Dendritic cell treated with granulocyte-macrophage colony-stimulating factor and Interleukin-4, amounts not matched to agents 40 ng/mL and 50 ng/mL, for 4 days (primary cell): Measurements from ENCODE around the gene VWA2.

Experiments
- H3K27ac Mint-ChIP-seq: one replicate; pipeline ENCODE4 v1.8.0; 2022; ENCODE audit warnings: mild to moderate bottlenecking, mixed read lengths
- H3K27me3 Mint-ChIP-seq: one replicate; pipeline ENCODE4 v1.8.0; 2022; ENCODE audit warnings: mild to moderate bottlenecking, mixed read lengths
- H3K36me3 Mint-ChIP-seq: one replicate; pipeline ENCODE4 v1.8.0; 2022; ENCODE audit warnings: low read depth, mixed read lengths
- H3K4me1 Mint-ChIP-seq: one replicate; pipeline ENCODE4 v1.8.0; 2022; ENCODE audit warnings: low read depth, mixed read lengths
- H3K4me3 Mint-ChIP-seq: one replicate; pipeline ENCODE4 v1.8.0; 2022; ENCODE audit warnings: mild to moderate bottlenecking, moderate library complexity, mixed read lengths
- H3K9me3 Mint-ChIP-seq: one replicate; pipeline ENCODE4 v1.8.0; 2022; ENCODE audit warnings: mixed read lengths
- intact Hi-C: fragments of 100-400 bp; cut with micrococcal nuclease; formaldehyde crosslinking; loops from one replicate; pipeline ENCODE4 v1.15.0; 2022

Gene VWA2

DNA sequence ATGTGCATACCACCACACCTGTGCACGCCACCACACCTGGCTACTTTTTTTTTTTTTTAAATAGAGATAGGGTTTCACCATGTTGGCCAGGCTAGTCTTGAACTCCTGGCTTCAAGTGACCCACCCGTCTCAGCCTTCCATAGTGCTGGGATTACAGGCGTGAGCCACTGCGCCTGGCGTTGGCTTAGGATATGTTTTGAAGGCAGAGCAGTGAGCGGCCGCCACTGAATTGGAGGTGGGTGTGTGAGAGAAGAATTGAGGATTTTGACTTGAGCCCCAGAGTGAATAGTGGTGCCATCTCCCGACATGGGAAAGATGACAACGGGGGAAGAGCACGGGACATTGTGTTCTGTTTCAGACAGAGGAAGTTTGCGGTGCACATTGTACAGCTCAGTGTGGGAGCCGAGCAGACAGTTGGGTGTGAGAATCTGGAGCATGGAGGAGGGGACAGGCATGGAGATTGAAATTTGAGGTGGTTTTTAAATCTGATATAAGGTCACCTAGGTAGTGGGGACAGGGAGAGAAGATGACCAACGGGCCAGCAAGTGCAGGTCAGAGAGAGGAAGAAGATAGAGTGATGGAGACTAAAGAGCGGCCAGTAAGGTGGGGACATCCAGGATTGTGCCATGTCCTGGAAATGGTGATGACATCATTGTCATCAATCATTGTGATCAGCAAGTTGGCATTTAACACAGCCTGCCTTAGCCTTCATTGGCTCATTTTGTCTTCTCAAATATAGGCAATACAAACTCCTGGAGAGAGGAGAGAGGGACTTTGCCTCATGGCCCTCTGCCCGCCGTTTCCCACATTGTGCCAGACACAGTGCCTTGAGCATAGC is 35.8 kb downstream of the VWA2 start:
- peaks cover 3% of the 10 kb centered on the region for H3K27me3 Mint-ChIP-seq
- H3K4me3 Mint-ChIP-seq: no peak overlapping the region
- intact Hi-C loops: no loop called here

GRCh38 chr10:114276066-114276465 is 37.0 kb downstream of the VWA2 start:
- Mint-ChIP-seq H3K27ac (no peak overlapping the region), H3K9me3 (no peaks in the 10 kb centered on the region), H3K4me3 (no peak overlapping the region), H3K27me3 (peaks cover 3% of the 10 kb centered on the region), H3K4me1 (no peaks in the 10 kb centered on the region), H3K36me3 (no peaks in the 10 kb centered on the region)
- intact Hi-C loops: no loop called here

More for the DNA sequence above, 35.8 kb downstream of the VWA2 start:
- Mint-ChIP-seq H3K4me1 (no peaks in the 10 kb centered on the region), H3K27ac (no peak overlapping the region), H3K36me3 (no peaks in the 10 kb centered on the region), H3K9me3 (no peaks in the 10 kb centered on the region)

- Mint-ChIP-seq H3K4me1 (no peaks in the 10 kb centered on the region), H3K36me3 (no peaks in the 10 kb centered on the region), H3K9me3 (no peaks in the 10 kb centered on the region), H3K27me3 (peaks cover 3% of the 10 kb centered on the region), H3K27ac (no peak overlapping the region), H3K4me3 (no peak overlapping the region)
- intact Hi-C loops: no loop called here
Observed at GRCh38 chr10:114276671-114277070, 37.6 kb downstream of the VWA2 start.

DNA sequence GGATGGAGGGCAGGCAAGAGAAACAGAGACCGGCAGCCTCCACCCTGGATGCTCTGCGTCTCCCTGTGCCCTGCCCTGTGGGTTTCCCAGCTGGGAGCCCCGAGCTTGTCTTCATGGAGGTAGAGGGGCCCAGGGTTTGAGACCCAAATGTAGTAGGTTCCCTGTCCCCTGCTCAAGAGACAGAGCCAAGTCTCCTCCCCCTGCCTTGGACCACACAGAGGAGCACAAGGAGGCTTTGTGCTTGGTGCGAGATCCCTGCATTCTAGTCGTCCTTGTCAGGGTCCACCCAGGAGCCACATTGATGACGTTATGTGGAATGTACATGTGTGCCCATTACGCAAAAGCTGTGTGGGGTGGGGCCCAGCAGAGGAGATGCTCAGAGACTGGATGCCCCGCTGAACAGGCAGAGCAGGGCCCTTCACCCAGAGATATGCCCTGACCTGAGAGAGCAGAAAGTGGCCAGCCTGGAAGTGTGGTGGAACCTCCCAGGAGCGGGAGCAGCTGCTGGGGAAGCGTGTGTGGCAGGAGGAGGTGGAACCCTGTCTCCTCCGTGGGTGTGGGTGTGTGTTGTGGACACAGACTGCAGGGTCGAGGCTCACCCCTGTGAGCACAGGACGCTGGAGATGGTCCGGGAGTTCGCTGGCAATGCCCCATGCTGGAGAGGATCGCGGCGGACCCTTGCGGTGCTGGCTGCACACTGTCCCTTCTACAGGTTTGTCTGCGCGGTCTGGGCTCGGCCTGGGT is 39.3 kb downstream of the VWA2 start:
- Mint-ChIP-seq H3K27ac (no peak overlapping the region), H3K4me1 (no peaks in the 10 kb centered on the region), H3K27me3 (peaks cover 3% of the 10 kb centered on the region), H3K4me3 (no peak overlapping the region), H3K9me3 (no peaks in the 10 kb centered on the region), H3K36me3 (no peaks in the 10 kb centered on the region)
- intact Hi-C loops: no loop called here

DNA sequence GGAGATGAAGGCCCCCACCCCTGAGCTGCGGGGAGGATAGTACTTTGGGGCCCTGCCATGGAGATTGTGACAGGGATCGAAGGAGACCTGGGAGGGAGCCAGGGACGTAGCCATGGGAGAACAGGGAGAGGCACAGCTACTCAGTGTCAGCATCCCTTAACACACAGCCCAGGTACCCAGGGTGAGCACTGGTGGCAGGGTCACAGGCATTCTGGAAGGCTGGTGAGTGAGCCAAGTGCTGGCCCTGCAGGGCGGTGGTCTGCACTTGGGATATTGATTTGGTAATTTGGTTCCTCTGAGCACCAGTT is 39.8 kb downstream of the VWA2 start:
- no peak overlapping the region for H3K4me3 Mint-ChIP-seq
- peaks cover 2% of the 10 kb centered on the region for H3K27me3 Mint-ChIP-seq
- no peaks in the 10 kb centered on the region for H3K36me3 Mint-ChIP-seq
- intact Hi-C loops: no loop called here
- no peak overlapping the region for H3K27ac Mint-ChIP-seq
- H3K4me1 Mint-ChIP-seq: no peaks in the 10 kb centered on the region
- no peaks in the 10 kb centered on the region for H3K9me3 Mint-ChIP-seq

- Mint-ChIP-seq H3K27ac (no peak overlapping the region), H3K4me1 (no peaks in the 10 kb centered on the region)
Observed at GRCh38 chr10:114279289-114279688, 40.2 kb downstream of the VWA2 start.

DNA sequence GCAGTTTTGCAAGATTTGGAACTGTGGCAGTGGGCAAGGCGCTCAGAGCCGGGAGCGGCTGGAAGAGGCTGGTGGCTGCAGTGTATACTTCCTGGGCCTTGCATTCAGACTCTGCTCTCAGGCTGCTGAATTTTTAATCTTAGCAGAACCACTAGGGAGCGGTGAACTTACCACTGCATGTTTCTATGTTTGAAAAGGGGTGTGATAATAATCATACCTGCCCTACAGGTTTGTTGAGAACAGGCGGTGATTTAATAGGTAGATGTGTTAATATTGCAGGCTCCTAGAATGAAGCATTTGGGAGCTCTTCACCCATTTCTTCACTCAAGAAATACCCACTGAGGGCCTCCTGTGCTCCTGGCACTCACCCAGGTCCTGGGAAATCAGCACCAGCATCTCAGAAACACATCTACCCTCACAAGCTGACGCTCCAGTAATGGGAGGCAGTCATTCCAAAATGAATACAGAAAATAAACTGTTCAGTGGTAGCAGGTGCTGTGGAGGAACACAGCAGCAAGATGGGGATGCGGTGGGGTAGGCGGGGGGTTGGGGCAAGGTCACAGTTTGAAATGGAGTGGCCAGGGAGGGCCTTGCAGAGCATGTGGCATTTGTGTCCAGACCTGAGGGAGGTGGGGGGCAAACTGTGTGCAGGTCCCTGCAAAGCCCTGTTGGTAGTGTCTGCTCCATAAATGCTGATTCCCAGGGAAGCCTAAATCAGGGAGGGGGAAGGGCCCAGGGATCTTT is 41.0 kb downstream of the VWA2 start:
- H3K27ac Mint-ChIP-seq: no peak overlapping the region
- H3K4me3 Mint-ChIP-seq: no peak overlapping the region
- intact Hi-C loops: no loop called here
- H3K9me3 Mint-ChIP-seq: no peaks in the 10 kb centered on the region
- no peaks in the 10 kb centered on the region for H3K27me3 Mint-ChIP-seq
- no peaks in the 10 kb centered on the region for H3K36me3 Mint-ChIP-seq
- H3K4me1 Mint-ChIP-seq: no peaks in the 10 kb centered on the region

More at GRCh38 chr10:114279289-114279688, 40.2 kb downstream of the VWA2 start:
- H3K36me3 Mint-ChIP-seq: no peaks in the 10 kb centered on the region
- H3K27me3 Mint-ChIP-seq: no peaks in the 10 kb centered on the region
- no peak overlapping the region for H3K4me3 Mint-ChIP-seq
- no peaks in the 10 kb centered on the region for H3K9me3 Mint-ChIP-seq
- intact Hi-C loops: no loop called here

DNA sequence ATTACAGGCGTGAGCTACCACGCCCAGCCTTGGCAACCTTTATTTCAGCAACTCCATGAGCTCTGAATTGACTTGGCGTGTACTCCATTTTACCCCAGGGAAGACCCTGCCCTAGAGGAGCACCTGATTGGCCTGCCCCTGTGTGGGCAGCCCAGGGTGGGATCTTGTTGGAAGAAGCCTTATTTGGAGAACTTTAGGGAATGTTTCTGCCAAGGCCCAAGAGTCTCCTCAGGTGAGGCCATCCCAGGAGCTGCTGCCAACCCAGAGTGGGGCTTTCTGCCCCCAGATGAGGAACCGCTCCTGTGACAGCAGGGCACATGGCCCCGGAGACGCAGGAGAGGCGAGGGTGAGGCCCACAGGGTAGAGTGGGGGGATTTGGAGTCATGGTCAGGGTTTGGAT is 42.0 kb downstream of the VWA2 start:
- Mint-ChIP-seq H3K4me3 (no peak overlapping the region), H3K27ac (no peak overlapping the region), H3K4me1 (no peaks in the 10 kb centered on the region), H3K36me3 (no peaks in the 10 kb centered on the region), H3K9me3 (no peaks in the 10 kb centered on the region), H3K27me3 (no peaks in the 10 kb centered on the region)
- intact Hi-C loops: no loop called here

DNA sequence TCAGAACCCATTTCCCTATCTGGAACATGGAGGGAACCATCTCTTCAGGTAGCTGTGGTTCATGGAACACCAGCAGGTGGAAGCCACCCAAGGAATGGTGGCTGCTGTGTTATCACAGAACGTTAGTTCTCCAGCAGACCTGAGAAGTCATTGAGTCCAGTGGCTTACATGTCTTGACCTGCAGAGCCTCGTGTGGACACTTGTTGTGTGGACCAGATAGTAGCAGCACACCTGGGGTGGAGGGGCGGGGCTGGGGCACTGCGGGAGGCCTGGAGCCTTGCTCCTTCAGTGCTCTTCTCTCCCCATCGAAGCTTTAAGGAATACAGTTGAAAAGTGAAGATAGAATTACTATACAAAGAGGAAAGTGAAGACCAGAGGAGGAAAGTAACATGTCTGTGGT is 42.4 kb downstream of the VWA2 start:
- H3K36me3 Mint-ChIP-seq: no peaks in the 10 kb centered on the region
- intact Hi-C loops: no loop called here
- H3K27ac Mint-ChIP-seq: no peak overlapping the region
- H3K4me1 Mint-ChIP-seq: no peaks in the 10 kb centered on the region
- no peaks in the 10 kb centered on the region for H3K9me3 Mint-ChIP-seq
- no peaks in the 10 kb centered on the region for H3K27me3 Mint-ChIP-seq
- no peak overlapping the region for H3K4me3 Mint-ChIP-seq

DNA sequence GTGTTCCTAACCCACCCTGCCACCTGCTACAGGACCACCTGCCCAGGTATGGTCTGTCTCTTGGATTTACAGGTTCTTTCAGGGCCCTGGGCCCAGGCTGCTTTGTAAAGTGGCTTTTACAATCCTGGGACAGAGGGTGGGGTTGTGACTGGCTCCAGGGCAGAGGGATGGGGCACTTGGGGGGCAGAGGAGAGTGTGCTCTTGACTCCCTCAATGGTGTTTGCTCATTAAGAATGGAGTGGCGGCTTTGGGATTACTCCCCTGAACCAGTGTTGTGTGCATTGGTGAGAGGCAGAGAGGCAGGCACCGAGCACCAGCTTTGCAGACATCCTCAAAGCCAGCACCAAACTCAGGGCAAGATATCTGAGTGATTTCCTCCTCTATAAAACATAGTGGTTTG is 43.5 kb downstream of the VWA2 start:
- Mint-ChIP-seq H3K4me3 (no peak overlapping the region), H3K9me3 (no peaks in the 10 kb centered on the region), H3K27me3 (no peaks in the 10 kb centered on the region), H3K4me1 (no peaks in the 10 kb centered on the region), H3K27ac (no peak overlapping the region), H3K36me3 (no peaks in the 10 kb centered on the region)
- intact Hi-C loops: no loop called here

DNA sequence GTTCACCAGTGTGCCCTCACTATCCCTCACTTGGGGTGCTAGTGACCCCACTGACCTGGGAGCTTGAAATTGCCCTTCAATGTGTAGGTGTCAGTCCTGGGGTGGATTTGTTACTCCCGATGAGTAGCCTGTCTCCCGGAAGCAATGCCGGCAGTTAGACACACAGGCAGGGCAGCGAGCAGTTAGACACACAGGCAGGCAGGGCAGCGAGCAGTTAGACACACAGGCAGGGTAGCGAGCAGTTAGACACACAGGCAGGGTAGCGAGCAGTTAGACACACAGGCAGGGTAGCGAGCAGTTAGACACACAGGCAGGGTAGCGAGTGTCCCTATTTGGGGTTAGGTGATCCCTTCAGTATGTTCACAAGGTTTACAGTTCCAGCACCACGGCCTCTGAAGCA is 44.0 kb downstream of the VWA2 start:
- no peaks in the 10 kb centered on the region for H3K4me1 Mint-ChIP-seq
- H3K27me3 Mint-ChIP-seq: no peaks in the 10 kb centered on the region
- H3K4me3 Mint-ChIP-seq: no peak overlapping the region
- H3K36me3 Mint-ChIP-seq: no peaks in the 10 kb centered on the region
- no peaks in the 10 kb centered on the region for H3K9me3 Mint-ChIP-seq
- intact Hi-C loops: no loop called here
- no peak overlapping the region for H3K27ac Mint-ChIP-seq

GRCh38 chr10:114283535-114284234 is 44.6 kb downstream of the VWA2 start:
- H3K27me3 Mint-ChIP-seq: no peaks in the 10 kb centered on the region
- no peaks in the 10 kb centered on the region for H3K4me1 Mint-ChIP-seq
- no peaks in the 10 kb centered on the region for H3K9me3 Mint-ChIP-seq
- H3K4me3 Mint-ChIP-seq: no peak overlapping the region
- no peak overlapping the region for H3K27ac Mint-ChIP-seq
- intact Hi-C loops: no loop called here
- H3K36me3 Mint-ChIP-seq: no peaks in the 10 kb centered on the region

DNA sequence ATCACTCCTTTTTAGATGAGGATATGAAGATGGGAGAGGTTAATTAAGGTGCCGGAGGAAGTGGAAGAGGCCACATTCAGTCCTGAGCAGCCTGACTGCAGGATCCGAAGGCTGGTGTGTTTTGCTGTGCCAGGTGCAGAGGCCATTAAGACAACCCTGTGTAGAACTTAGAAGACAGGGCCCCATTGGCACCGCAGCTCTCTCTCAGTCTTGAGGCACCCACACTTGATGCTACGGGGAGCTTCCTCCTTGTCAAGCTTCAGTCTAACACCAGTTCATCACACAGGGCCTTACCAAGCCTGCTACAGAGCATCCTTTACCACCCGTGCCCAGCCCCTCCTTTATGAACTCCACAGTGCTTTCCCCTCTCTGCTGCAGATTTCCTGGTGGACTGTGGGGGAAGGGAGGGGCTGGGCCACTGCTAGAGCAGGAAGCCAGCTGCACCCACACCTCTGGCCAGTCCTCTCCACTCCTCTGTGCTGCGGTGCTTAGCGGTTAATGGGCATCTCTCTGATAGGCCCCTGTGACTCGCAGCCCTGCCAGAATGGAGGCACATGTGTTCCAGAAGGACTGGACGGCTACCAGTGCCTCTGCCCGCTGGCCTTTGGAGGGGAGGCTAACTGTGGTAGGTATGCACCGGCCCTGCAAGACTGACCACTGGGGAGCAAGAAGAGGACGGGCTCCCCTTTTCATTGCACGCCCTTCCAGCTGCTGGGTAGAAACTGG is 45.5 kb downstream of the VWA2 start:
- H3K9me3 Mint-ChIP-seq: no peaks in the 10 kb centered on the region

More for the DNA sequence above, 45.5 kb downstream of the VWA2 start:
- intact Hi-C loops: no loop called here
- H3K27me3 Mint-ChIP-seq: no peaks in the 10 kb centered on the region
- H3K27ac Mint-ChIP-seq: no peak overlapping the region
- H3K4me1 Mint-ChIP-seq: no peaks in the 10 kb centered on the region
- H3K36me3 Mint-ChIP-seq: no peaks in the 10 kb centered on the region
- H3K4me3 Mint-ChIP-seq: no peak overlapping the region
